GM03348 (cell line): Measurements from ENCODE around the gene RPS6KA5.

Experiments used
- DNase-seq: peaks from one replicate; pipeline ENCODE4 v3.0.0; 2012; ENCODE audit warnings: low spot score

Gene RPS6KA5

DNA sequence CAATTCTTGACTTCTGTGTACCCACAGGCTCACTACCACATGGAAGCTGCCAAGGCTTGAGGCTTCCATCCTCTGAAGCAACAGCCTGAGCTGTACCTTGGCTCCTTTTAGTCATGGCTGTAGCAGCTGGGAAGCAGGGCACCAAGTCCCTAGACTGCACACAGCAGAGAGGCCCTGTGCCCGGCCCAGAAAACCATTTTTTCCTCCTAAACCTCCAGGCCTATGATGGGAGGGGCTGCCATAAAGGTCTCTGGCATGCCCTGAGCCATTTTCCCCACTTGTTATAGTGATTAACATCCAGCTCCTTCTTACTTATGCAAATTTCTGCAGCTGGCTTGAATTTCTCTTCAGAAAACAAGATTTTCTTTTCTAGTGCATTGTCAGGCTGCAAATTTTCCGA, 121.8 kb downstream of the RPS6KA5 start:
- no peak for DNase-seq

GRCh38 chr14:90936757-90937440, 123.5 kb downstream of the RPS6KA5 start:
- no peak for DNase-seq

GRCh38 chr14:90924621-90925340, 135.7 kb downstream of the RPS6KA5 start:
- DNase-seq, result peak; percentile 21

GRCh38 chr14:90922141-90922540, 138.3 kb downstream of the RPS6KA5 start:
- DNase-seq, result no peak

- DNase-seq, result no peak
These were observed 149.3 kb downstream of the RPS6KA5 start for GRCh38 chr14:90911121-90911520.

GRCh38 chr14:90907178-90907577, 153.3 kb downstream of the RPS6KA5 start:
- DNase-seq, result no peak

DNA sequence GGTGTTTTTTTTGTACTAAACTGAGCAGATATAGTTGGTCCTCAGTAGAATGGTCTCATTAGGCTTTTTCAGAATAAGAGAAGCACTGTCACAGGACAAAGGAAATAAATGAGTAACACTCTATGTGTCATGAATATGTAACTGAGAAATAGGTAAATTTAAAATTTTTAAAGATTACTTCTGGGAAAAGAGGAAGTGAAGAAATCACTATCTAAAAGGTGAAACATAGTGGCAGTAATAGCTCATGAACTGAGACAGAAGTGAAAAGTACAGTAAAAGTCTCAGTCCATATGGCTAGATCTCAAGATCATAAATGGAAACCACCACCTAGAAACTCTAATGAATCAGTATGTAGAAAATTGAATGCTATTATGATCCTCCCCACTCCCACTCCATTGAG, 154.9 kb downstream of the RPS6KA5 start:
- DNase-seq, result no peak

- peak; percentile 81 for DNase-seq
These were observed 157.3 kb downstream of the RPS6KA5 start for GRCh38 chr14:90903101-90903500.

- DNase-seq, result peak; percentile 28
These were observed 159.9 kb downstream of the RPS6KA5 start for GRCh38 chr14:90900476-90901083.

- no peak for DNase-seq
These were observed 163.4 kb downstream of the RPS6KA5 start for GRCh38 chr14:90897022-90897421.

DNA sequence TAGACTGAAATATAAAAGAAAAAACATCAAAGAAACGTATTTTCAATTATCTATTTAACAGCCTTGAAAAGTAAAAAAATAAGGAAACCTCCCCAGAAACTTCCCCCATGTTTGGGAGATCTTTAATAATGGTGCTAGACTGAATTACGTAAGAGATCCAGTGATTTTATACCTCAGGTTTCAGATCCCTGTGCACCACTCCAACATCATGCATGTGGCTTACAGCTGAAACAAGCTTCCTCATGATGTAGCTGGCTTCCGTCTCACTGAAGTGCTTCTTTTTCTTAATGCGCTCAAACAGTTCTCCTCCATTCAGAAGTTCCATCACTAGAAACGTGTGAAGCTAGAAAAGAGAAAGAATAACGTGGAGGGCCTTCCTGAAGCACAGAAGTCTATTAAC, 166.2 kb downstream of the RPS6KA5 start:
- DNase-seq, result no peak

DNA sequence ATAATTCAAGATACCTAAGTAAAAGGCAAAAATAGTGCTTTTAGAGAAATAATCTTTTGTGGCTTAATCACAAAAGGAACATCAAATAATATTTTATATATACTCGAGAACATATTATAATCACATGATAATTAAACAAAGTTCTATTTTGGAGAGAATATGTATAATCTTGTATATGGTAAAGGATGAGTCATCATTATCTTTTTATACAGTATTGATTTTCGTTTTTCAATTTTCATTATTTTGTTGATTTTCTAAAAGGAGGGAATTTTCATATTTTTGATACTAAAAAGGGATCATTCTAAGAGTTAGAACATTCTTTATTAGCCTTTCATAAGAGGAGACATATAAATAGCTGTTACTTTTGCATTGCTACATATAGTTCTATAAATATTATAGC, 166.9 kb downstream of the RPS6KA5 start:
- DNase-seq, result no peak

- no peak for DNase-seq
These were observed 167.5 kb downstream of the RPS6KA5 start for GRCh38 chr14:90892970-90893369.

GRCh38 chr14:90891326-90891725, 169.1 kb downstream of the RPS6KA5 start:
- no peak for DNase-seq

- DNase-seq, result no peak
These were observed 170.0 kb downstream of the RPS6KA5 start for GRCh38 chr14:90890322-90891020.

DNA sequence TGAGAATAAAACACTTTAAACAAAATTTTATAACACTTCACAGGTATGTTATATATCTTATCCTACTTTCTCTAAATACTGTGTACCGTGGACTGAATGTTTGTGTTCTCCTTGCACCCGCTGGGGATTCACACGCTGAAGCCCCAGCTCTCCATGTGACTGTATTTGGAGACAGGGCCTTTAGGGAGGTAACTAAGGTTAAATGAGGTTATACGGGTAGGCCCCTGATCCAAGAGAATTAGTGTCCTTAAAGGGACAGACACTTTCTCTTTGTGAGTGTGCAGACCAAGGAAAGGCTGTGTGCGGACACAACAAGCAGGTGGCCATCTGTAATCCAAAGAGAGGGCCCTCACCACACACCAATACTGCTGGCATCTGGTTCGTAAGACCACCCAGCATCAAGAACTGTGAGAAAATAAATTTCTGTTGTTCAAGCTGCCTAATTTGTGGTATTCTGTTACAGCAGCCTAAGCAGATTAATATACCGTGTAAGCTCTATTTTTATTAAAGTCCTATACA, 174.1 kb downstream of the RPS6KA5 start:
- no peak for DNase-seq

DNA sequence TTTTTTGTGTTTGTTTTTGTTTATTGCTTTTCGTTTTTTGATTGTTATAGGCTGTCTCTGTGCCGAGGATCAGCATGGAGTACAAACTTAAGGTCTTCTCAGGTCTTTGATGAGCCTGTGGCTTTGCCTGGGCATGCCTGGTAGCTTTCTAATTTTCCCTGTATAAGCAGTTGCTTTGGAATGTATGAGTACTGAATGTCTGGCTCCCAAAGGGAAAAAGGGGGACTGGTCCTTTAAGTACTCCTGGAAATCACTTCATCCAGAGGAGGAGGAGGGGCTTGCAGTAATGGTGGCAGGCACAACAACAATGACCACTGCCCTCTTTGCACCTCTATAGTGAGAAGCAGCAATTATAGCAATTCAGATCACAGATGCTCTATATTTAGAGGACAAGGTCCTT, 176.7 kb downstream of the RPS6KA5 start:
- DNase-seq, result no peak

- DNase-seq, result no peak
These were observed 177.2 kb downstream of the RPS6KA5 start for GRCh38 chr14:90883197-90883596.

DNA sequence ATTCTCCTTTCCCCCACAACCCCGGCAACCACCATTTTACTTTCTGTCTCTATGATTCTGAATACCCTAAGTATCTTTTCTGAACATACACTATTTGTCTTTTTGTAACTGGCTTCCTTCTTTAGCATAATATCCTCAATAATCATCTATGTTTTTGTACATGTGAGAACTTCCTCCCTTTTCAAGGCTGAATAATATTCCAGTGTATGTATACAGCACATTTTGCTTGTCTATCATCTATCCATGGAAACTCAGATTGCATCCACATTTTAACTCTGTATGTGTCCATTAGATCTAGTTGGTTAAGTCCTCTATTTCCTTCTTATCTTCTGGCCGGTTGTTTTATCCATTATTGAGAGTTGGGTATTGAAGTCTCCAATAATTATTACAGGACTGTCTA, 180.2 kb downstream of the RPS6KA5 start:
- no peak for DNase-seq

- DNase-seq, result no peak
These were observed 185.8 kb downstream of the RPS6KA5 start for GRCh38 chr14:90874599-90874998.

DNA sequence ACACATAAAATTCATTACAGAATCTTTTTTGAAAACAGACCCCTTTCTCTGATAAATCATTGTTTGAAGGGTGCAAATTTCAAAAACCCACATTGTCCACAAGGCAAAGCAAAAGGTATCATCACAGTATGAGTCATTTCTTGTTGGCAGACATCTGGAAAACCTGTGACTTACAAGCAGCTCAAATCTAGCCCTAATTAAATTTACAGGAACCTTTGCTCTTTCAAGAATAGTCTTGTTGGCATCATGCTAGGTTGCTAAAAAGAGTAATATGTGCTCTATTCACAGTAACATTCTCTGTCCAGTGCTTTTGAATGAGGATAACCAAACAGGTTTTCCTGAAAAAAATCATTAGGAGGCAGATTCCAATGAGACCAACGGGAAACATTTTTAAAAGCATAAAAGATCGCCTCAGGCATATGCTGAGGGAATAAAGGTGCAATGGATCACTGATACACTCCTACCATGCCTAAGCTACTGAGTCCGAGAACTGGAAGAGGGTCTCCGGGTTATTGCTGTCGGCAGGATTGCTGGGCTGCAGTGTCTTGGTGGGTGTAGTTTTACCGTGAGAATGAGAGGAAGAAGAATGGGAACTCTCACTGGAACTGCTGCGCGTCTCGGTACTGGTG, 188.7 kb downstream of the RPS6KA5 start:
- peak; percentile 11 for DNase-seq
